CD4-positive, alpha-beta T cell treated with Interleukin-1 beta for 1 hour (primary cell): ENCODE measurements around the gene CBX7.
"Not testable (repeated sequence)": the region's sequence is repeated elsewhere in the genome, so short reads cannot be mapped to it uniquely, and the experiment has no call there.

ENCODE experiments used
- DNase-seq, 2 donors: peaks; one replicate each; pipeline ENCODE4 v3.0.0-alpha.2; 2020 to 2022

The CBX7 gene

GRCh38 chr22:39173787-39174497 lies 21.5 kb upstream of the CBX7 start:
- DNase-seq = peak; percentile 69 to 78

DNA sequence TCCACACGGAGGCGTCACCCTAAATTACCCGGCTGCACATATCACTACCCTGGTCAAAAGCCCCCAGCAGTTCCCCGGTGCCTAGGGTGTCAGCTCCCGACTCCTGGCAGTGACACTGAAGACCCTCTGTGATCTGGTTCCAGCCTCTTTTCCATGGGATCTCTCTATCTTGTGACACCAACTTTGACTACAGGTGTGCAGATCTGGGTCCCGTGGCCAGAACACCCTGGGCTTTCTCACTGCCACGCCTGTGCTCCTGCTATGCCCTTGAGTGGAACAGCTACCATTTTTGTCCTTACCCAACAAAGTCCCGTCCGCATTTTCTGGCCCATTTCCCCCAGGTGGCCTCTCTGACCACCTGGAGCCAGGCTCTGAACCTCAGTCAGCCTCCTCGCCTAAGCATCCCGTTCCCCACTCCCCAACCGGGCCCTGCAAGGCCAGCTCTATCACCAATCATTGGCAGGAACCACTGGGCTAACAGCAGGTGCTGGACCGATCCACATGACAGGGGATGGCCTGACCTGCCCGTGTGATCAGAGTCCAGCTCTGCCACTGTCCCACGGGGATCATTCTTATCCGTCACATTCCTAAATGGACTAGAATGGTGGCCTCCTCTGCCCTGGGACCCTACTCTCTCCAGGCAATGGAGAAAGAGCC lies 20.7 kb upstream of the CBX7 start:
- no peak for DNase-seq

DNA sequence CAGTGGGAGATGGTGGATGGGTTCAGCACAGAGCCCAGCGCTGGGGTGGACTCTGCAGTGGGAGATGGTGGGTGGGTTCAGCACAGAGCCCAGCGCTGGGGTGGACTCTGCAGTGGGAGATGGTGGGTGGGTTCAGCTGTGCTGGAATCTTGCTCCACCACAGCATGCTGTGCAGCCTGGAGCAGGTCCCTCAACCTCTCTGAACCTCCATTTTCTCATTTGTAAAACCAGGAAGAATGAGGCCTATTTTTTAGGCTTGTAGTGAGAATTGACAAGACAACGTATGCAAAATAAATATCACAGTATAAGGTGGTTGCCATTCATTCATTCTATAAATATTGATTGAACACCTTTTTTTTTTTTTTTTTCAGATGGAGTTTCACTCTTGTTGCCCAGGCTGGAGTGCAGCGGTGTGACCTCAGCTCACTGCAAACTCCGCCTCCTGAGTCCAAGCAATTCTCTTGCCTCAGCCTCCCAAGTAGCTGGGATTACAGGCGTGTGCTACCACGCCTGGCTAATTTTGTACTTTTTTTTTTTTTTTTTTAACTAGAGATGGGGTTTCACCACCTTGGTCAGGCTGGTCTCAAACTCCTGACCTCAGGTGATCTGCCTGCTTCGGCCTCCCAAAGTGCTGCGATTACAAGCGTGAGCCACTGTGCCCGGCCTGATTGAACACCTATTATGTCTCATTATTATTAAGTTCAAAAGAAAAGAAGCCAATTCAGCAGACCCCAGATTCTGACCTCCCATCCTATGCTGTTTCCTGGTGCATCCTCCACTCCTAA lies 20.0 kb upstream of the CBX7 start:
- DNase-seq = not testable (repeated sequence)

DNA sequence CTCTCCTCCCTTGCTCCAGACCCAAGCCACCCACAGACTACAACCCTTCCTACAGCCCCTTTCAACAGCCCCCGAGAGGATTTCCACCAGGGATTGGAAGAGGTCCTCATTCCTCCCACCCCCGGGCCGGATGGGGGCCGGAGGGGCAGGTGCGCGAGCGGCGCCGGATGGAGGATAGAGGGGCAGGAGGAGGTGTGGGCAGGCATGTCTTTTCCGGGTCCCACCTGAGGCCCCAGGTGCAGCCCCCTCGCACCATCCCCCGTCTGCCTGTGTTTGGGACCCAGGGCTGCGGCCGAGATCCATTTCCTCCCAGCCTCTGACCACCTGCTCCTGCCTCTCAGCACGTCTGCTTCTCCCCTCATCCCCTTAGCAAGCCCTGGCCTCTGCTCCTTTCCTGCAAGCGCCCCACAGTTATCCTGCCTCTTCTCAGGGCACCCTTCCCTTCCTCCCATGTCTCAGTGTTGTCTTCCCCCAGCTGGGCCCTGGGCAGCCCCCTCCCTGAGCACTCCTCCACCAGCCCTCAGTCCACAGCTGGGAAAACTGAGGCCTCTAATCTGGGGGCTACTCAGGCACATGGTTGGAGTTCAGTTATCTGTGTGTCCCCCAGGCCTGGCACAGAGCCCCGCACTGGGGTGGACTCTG lies 19.3 kb upstream of the CBX7 start:
- no peak for DNase-seq

DNA sequence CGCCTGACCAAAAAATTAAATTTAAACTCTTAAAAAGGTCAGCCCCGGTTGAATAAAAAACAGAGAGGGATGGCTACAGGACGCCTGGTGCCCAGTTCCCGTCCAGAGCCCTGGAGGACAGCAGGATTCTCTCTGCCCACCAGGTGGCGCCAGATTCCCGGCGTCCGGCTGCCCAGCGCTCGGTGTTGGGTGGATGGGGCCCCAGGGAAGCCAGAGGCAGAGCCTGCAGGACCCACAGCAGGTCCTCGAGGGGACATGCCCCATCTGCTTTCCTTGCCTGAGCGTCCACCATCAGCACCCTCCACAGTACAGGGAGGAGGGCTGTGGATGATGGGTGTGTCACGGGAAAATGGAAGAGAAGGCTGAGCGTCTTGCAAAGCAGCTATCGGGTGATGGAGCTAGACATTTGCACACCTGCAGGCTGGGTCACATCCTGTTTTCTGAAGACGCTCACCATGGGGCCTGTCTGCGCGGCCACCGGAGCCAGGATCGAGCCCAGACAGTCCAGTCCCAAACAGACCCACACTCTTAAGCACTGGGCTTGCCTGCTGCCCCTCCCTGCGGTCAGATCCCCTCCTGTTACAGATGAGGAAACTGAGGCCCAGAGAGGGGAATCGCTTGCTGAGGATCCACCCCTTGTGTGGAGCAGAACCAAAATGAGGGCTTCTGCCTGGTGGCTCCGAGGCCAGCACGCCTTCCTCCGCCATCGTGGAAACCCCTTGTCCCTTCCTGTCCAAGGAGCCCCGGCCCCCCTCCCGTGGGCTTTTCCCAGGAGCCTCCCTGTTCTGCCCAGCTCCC lies 18.5 kb upstream of the CBX7 start:
- DNase-seq = peak; percentile 82 to 85

DNA sequence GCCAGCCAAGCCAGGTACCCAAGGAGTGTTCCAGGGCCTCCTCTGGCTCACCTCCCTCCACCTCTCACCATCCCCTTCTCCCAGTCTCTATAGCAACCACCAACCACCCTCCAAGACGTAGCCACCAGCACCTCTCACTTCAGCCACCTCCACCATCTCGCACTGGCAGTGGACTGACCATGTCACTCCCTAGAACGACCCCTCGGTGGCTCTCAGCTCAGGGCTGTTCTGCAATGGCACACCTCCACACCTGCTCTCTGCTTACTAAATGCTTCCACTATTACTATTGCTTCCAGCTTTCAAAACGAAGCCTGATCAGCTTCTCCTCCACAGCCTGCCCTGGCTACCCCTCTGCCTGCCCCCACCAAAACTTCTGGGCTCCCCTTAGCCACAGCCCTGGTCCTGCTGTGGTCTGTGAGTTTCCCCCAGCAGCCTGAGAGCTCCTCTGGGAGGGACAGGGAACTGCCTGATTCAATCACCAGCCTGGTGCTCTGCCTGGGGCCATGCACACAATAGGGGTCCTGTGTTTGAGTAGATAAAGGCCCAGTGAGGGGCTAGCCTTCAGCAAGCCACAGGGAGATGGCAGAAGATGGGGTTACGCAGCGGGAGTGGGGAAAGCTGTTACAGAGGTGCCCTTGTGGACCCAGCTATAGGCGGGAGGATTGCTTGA lies 17.5 kb upstream of the CBX7 start:
- DNase-seq = no peak

- DNase-seq = no peak
Observed at GRCh38 chr22:39166547-39166946, 14.1 kb upstream of the CBX7 start.

- DNase-seq = not testable (repeated sequence)
Observed at GRCh38 chr22:39156093-39156492, 3.6 kb upstream of the CBX7 start.

DNA sequence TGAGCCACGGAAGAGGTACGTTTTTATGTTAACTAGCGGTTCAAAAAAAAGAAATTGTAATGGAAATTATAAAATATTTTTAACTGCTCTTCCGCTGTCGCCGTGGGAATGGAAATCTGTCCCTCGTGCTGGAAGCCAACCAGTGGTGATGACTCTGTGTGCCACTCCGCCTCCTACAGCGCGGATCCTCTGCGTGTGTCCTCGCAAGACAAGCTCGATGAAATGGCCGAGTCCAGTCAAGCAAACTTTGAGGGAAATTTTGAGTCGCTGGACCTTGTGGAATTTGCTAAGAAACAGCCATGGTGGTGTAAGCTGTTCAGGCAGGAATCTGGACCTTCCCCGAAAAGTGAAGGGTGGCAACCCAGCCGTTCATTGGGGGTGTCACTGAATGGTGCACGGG lies 2.9 kb upstream of the CBX7 start:
- DNase-seq = no peak

GRCh38 chr22:39153220-39153717 lies 789 bp upstream of the CBX7 start:
- DNase-seq = no peak

- DNase-seq = no peak
Observed at GRCh38 chr22:39152024-39152510, 413 bp downstream of the CBX7 start.

DNA sequence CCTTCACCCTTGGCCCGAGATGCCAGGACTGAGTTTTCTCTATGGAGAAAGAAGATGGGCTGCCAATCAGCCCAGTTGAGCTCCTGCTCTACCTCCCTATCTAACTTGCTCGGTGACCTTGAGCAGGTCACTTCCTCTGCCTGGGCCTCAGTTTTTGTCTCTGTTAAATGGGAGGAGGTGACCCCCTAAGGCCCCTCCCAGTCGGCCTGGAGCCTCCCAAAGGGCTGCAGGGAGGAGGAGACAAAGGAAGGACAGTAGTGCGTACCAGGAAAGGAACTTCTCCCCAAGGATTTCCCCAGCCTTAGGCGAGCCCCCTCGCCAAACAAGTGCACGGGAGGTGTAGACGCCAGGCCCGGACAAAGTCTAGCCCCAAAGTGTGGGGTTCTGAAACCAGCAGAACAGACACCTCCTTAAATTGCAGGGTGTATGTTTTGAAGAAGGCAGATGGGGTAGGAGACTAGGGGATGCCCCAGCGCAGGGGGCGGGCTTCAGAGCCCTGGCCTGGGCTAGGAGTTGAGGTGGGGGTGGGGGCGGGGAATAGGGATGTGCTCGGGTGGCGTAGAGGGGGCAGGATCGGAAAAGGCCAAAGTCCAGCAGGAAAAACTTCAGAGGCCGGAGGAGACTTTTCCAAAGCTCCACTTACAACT lies 1.0 kb downstream of the CBX7 start:
- DNase-seq = peak; percentile 29 to 44

GRCh38 chr22:39150848-39151215 lies 1.6 kb downstream of the CBX7 start:
- DNase-seq = no peak

DNA sequence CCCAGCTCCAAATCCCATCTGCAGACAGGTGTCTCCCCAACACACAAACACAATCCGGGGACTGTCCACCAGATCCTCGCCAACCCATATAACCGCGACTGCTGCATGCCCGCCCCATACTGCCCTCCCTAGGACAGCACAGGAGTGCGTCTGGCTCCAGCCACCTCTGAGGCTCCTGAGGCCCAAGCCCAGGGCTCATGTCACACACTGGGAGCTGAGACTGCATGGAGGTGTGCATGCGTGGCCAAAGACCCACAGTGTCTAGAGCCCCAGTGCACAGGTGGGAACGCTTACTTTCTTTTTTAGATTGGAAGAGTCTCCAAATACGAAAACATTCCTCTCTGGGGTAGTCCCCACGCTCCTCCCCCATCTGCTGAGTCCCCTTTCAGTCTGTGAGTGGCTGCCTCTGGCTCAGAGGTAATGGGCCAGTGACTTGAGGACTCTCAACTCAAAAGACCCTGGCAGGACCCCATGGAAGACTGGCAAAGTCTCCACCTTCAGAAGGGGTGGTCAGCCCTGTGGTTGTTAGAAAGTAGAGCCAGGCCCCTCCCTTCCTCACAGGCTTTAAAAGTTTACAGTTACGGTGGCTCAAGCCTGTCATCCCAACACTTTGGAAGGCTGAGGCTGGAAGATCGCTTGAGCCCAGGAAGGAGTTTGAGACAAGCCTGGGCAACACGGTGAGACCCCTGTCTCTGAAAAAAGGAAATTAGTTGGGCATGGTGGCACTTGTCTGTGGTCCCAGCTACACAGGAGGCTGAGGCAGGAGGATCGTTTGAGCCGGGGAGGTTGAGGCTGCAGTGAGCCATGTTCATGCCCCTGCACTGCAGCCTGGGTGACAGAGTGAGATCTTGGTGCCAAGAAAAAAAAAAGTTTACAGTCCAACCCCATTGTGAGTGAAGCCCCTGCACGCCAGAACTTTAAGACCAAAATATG lies 2.3 kb downstream of the CBX7 start:
- DNase-seq = no peak

DNA sequence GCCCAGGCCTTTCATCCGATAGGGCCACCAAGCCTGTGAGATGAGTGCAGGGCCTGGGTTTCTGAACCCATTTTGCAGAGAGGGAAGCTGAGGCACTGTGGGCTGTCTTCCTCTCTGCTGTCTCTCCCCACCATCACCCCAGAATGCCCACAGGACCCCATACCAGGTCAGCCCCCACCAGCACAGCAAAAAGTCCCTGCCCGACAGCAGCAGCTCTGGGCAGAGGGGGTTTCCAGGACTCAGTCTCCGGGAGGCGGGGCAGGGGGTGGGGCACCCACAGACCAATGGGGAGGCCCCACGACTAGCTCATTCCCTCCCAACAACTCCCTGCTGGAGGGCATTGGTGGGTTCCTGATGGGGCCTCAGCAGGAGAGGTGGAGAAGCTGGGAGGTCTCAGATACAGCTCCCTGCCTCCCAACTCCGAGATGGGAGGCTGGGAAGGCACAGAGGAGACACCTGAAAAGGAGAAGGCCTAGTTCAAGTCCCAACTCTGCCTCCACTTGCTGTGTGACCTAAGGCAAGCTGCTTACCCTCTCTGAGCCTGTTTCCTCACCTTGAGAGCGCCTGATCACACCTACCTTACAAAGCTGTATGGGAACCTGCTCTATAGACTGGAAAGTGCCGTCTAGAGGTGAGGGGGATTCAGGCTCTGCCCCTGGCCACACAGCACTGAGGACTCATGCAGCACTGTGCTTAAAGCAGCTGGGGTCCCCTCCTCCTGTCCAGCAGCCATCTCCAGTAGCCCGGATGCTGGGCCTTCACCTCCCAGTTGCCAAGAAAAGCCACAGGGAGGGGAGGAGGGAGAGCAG lies 3.5 kb downstream of the CBX7 start:
- DNase-seq = peak; percentile 83 to 86

DNA sequence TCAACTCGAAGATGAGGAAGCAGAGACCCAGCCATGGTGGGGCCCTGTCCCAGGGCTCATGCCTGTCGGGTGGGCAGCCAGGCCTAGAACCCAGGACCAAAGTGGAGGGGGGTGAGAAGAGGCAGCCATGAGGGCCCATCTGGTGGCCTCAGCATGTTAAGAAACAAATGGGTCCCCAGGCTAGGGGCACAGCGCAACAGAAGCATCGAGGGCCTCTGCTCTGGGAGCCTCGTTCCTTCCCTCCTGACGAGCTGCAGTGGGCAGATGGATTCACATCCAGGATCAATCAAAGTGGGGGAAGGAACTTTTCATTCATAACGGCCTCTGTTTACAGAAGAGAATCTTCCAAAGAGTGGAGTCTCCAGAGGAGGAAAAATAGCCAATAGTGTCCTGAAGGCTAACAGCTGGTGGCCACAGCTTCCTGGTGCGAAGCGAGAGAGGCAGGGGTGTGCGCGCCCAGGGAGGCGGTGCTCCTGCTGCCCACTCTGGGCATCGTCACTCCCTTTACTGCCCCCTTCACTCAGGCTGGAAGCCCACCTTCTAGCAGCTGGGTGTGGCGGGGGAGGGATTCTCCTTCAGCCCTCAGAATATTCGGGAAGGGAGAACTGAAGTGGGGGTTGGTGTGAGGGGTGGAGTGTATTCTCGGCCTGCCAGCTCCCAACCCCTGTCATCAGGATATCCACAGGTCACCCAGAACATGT lies 4.3 kb downstream of the CBX7 start:
- no peak for DNase-seq

DNA sequence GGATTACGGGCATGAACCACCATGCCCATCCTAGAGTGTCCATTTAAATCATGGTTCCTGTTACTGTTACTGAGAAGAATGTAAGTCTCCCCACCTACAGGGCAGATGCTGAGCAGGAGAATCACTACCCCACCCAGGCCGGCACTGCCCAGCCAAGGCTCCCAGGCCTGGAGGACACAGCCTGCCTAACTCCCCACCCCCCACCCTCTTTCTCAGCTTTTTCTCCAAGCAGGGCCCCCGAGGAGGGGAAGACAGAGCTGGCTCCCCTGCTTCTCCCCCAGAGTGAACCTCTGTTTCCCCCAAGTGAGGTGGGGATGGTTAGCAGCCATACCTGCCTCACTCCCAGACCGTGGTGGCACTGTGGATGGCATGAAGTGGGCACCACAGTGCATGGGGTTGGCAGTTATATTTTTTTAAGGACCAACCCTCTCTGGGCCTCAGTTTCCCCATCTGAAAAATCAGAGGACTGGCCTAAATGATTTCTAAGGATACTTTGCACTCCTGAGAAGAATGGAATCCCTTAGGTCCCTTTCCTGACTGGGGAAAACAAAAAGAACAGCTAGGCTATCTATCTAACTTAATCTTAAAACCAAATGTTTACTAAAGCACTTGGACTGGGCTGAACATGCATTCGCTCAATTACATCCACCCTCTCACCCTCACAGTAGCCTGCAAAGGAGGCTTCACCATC lies 5.0 kb downstream of the CBX7 start:
- no peak for DNase-seq
